T follicular helper cell (primary cell): Measurements from ENCODE around the gene CEP43.

ENCODE experiments used
- DNase-seq: peaks from one replicate; pipeline ENCODE4 v3.0.0-alpha.2; 2020; ENCODE audit warnings: low read depth

Gene CEP43

DNA sequence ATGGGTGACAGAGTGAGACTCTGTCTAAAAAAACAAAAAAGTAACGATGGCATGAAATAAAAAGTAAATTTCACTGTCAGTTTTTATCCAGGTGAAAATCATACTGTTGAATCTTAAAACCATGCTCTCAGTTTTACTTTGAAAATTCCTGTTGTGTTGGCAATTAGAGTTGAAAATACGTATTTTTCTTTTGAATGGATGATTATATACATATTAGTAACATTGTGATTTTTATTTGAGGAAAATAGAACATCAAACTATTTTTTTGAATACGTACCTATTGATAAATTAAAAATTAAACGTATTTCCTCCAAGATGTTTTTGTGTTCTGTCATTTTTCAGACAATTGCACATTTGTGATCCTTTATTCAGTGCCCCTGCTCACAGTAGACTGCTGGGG lies 14.7 kb downstream of the CEP43 start:
- DNase-seq, result no peak

- no peak for DNase-seq
These were observed 16.1 kb downstream of the CEP43 start for GRCh38 chr6:167015302-167015701.

GRCh38 chr6:167020206-167020605 lies 21.0 kb downstream of the CEP43 start:
- no peak for DNase-seq

DNA sequence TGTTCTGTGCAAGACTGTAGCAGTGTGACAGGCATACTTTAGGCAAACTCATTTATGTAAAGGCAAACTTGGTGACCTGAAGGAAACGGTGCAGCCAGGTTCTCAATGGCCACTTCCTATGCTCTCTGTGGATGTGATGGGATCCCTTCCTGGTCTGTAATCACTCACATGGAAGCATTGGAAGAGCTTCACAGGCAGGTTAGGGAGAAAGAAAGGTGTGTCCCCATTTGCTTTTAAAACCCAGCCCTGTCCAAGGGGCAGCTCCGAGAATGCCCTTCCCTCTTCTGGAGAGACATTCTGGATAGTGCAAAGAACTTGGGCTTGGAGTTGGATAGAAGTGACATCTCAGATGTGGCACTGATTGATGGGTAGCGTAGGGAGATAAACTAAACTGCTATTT lies 28.1 kb downstream of the CEP43 start:
- DNase-seq, result no peak

- DNase-seq, result no peak
These were observed 28.6 kb downstream of the CEP43 start for GRCh38 chr6:167027772-167028171.

GRCh38 chr6:167030222-167031072 lies 31.2 kb downstream of the CEP43 start:
- DNase-seq, result no peak

DNA sequence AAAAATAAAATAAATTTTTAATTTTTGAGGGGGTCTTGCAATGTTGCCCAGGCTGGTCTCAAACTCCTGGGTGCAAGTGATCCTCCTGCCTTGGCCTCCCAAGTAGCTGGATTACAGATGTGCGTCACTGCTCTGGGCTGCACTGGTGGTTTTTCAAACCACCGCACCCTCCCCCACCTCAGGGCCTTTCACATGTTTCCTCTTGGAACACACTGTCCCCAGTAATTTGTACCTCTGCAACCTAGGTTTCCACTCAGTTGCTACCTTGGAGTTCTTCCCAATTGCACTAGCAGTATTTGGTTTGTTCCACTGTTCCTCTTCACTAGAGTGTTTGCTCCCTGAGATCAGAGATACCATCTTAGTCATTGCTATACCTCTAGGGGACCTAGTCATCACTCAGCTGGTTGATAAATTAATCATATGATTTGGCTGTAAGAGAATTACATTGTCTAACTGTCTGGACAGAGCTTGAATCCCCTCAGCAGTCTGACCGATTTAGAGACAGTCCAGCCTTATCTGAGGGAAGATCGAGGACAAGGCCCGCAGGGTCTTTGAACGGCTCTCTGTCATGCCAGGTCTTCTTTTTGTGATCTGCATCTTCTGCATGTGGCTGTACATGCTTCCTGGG lies 32.0 kb downstream of the CEP43 start:
- no peak for DNase-seq

DNA sequence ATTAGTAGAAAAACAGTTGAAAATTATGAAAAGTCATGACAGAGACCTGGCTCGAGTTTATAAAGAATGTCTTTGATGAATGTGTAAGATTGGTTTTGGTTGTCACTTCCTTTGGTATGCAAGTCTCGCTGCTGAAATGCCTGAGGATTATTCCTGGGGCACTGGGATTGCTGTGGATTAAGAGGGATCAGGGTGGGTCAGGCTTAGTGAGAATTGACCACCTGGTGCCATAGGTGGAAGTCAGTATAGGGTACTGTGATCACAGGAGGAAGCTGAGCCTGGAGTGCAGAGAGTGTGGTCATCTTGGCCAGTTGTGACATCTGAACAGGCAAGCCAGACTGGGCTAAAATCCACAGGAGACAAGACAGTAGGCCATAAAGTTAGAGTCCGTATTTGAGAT lies 34.9 kb downstream of the CEP43 start:
- DNase-seq, result no peak

GRCh38 chr6:167037762-167038161 lies 38.6 kb downstream of the CEP43 start:
- no peak for DNase-seq

DNA sequence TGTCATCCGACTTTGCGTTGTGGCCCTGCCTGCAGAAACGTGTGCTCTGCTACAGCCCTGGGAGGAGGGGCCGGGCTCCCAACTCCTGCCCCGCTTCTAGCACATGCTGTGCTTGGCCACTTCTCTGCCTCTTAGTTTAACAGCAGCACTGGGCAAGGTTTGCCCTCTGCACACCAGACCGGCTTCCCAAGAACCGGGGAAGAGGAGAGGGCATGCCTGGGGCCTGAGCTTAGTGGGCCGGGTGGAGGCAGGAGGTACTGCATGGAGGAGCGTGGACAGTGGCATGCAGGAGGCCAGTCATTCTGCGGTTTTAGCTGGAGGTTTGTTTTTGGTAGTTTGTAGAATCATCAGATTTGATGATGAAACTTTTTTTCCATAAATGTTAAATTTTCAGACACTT lies 45.5 kb downstream of the CEP43 start:
- no peak for DNase-seq

GRCh38 chr6:167045828-167046580 lies 46.8 kb downstream of the CEP43 start:
- DNase-seq, result no peak

- DNase-seq, result no peak
These were observed 47.8 kb downstream of the CEP43 start for GRCh38 chr6:167046861-167047495.

- DNase-seq, result peak; percentile 20
These were observed 48.4 kb downstream of the CEP43 start for GRCh38 chr6:167047554-167047953.
